Stimulated activated CD8-positive, alpha-beta memory T cell treated with anti-CD3 and anti-CD28 coated beads, Interleukin-4, amount 100 ng/mL, for 24 hours (primary cell): ENCODE results near the gene TRAF3IP1.
"Not testable (repeated sequence)": the region's sequence is repeated elsewhere in the genome, so short reads cannot be mapped to it uniquely, and the experiment has no call there.

Experiments used
- DNase-seq: peaks from one replicate; pipeline ENCODE4 v3.0.0-alpha.2; 2020; ENCODE audit warnings: low read depth

TRAF3IP1 gene

GRCh38 chr2:238313289-238313990 is 6.9 kb upstream of the TRAF3IP1 start:
- DNase-seq: no peak

- no peak for DNase-seq
These were observed 6.3 kb upstream of the TRAF3IP1 start for GRCh38 chr2:238313991-238314350.

- DNase-seq: no peak
These were observed 5.7 kb upstream of the TRAF3IP1 start for GRCh38 chr2:238314576-238314975.

- no peak for DNase-seq
These were observed 5.2 kb upstream of the TRAF3IP1 start for GRCh38 chr2:238315031-238315595.

- DNase-seq: no peak
These were observed 447 bp downstream of the TRAF3IP1 start for GRCh38 chr2:238320648-238321281.

DNA sequence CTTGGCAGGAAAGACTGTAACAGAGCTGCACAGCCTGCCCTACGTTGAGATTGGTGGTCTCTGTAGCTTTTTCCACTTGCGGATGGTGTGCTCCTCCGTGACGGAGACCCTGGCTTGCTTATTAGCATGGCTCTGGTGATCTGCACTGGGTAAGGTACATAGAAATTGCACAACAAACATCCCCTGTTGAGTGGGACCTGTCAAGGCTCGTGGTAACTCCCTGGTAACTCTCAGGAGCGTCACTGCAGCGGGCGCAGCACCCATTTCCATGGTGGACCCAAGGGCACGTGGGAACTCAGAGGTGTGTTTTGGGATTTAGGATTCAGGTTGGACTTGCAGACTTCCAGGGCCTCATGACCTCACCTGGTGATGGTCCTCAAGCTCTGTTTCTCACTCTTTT is 1.1 kb downstream of the TRAF3IP1 start:
- no peak for DNase-seq

DNA sequence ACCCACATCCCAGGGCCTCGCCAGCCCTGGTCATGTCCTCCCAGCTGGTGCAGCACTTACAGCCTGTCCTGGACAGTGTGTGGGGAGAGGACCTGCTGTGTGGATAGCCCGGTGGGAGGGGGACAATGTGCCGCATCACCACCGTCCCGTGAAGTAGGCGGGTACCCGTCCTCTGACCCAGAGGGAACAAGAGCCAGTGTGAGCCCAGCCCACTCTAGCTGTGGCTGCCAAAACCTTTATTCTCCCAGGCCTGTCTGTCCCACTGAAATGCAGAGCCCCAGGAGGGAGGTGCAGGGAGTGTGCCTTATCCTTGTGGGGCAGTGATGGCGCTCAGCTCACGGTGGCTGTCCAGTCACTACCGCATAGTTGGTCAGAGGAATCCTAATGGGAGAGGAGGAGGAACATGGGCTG is 1.7 kb downstream of the TRAF3IP1 start:
- no peak for DNase-seq

GRCh38 chr2:238324248-238324647 is 3.9 kb downstream of the TRAF3IP1 start:
- DNase-seq: not testable (repeated sequence)

DNA sequence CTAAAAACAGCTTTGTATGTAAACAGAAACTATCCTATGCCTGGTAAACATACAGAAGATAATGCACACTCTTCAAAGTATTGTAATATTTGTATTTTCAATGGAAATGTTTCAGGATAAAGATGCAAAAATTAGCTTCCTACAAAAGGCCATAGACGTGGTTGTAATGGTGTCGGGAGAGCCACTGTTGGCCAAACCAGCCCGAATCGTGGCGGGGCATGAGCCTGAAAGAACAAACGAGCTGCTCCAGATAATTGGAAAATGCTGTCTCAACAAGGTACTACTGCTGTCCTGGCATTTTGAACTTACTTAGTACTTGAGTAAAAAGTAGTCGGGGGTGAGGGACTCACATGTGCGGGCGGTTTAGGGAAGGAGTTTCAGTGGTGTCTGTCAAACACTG is 5.4 kb downstream of the TRAF3IP1 start:
- DNase-seq: no peak

DNA sequence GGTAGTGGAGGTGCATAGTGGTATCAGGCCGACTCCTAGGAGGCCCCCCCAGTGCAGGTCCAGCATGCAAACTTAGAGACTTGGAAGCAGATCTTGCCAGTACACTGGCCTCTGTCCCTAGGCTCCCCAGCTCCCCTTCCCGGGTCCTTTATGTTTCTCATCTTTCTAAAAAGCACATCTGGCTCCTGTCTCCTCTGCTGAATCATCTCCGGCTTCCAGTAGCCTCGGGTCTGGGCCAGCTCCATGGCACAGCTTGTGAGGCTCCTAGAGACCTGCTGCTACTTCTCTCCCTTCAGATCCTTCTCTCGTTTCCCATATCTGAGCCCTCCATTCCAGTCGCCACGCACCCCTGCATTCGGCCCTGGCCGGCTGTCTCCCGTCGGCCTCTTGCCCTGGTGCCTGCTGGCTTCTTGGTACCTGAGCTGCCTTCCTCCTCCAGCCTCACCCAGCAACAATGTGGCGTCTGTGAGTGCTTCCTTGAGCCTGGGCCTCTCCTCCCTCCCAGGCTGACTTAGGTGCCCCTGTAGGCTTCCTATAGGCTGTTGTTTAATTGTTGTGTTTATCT is 6.6 kb downstream of the TRAF3IP1 start:
- no peak for DNase-seq

DNA sequence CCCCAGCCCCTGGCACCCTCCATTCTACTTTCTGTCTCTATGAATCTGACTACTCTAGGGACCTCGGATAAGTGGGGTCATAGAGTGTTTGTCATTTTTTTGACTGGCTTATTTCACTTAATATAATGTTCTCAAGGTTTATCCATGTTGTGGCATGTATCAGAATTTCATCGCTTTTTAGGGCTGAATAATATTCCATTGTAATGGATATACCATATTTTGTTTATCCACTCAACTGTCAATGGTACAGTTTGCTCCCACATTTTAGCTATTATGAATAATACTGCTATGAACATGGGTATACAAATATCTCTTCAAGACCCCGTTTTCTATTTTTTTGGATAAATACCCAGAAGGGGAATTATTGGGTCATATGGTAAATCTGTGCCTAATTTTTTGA is 7.4 kb downstream of the TRAF3IP1 start:
- no peak for DNase-seq

- DNase-seq: no peak
These were observed 10.1 kb downstream of the TRAF3IP1 start for GRCh38 chr2:238330391-238330790.

DNA sequence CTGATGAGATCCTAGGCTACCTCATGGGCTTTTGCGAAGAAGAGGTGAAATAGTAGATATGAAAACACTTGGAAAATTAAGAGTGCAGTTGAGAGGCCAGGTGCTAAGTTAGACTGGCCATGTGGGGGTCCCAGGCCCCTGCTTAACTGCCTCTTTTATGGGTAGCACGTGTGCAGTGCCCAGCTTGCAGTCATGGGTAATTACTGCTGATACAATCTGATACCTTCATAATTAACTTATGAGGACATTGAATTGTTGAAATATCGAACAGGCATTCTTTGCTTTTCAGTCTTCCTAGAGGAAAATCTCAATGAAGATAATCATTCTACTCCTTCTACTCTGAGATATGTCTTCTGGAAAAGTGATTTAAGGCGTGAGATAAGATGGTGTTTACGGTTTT is 11.6 kb downstream of the TRAF3IP1 start:
- DNase-seq: no peak

- no peak for DNase-seq
These were observed 14.6 kb downstream of the TRAF3IP1 start for GRCh38 chr2:238334885-238335284.

DNA sequence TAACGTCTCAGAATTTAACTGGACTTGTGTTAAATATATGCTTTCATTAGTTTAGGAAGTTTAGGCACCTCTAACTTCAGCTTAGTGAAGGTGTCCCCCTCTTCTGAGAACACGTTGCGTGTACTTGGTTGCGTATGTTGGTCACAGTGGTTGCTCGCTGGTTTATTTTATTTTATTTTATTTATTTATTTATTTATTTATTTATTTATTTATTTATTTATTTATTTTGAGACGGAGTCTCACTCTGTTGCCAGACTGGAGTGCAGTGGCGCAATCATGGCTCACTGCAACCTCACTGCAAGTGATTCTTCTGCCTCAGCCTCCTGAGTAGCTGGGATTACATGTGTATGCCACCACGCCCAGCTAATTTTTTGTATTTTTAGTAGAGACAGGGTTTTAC is 15.3 kb downstream of the TRAF3IP1 start:
- not testable (repeated sequence) for DNase-seq

DNA sequence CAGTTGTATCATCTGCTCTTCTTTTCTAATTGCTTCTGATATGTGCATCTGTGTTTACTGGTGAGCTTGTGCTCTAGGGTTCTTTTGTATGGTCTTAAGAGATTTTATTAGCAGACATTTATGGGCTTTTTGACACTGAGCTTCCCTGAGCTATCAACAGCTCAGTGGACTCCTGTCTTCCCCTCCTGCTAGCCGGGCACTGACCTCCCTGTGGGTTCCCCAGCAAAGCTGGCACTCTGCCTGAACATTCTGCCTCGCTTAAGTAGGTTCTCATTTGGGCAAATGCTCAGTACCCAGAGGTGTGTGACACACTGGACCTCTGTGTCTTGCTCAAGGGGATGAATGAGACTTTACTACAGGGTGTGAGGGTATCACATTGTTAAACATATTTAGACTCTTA is 15.8 kb downstream of the TRAF3IP1 start:
- no peak for DNase-seq

DNA sequence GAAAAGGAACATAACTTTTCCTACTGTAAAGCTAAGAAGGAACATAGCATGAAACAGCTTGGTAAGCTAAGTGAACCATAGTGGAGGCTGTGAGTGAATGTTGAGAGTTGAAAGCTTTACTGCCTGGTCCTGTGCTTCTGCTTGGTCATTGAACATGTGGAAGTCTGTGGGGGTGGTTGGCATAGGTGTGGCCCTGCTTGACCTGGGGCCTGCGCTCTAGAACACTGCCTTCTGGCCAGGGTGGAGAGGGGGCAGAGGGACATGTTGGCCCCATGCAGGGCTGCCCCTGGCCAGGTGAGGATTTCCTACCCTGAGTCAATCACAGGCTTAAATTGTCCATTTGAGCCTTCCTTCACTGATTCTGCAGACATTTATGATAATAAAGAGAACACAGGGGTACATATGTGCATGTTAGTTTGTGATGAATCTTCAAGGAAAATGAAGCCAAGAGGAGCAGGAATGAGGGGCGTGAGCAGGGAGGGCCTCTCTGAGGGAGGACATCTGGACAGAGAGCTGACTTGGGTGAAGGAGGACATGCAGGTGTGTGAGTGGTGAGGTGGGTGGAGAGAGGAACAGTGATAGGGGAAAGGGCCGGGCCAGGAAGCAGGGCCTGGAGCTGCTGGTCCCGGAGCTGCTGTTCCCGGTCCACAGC is 16.6 kb downstream of the TRAF3IP1 start:
- no peak for DNase-seq

DNA sequence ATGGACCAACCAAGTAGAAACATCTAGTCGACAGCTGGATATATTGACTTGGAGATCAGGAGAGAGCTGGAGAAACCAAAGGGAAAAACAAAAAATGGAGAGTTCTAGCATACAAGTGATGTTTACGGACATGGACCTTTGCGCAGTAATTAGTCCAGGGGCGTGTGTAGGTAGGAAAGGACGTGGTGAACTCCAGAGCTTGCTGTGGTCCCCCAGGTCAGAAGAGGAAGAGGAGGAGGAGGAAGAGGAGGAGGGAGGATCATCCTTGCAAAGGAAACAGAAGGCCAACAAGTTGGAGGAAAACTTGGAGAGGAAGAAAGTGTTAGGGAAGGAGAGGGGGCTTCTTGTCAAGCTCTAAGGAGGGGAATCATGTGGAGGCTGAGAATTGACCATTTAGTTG is 17.5 kb downstream of the TRAF3IP1 start:
- DNase-seq: no peak

- DNase-seq: no peak
These were observed 18.5 kb downstream of the TRAF3IP1 start for GRCh38 chr2:238338710-238339394.

DNA sequence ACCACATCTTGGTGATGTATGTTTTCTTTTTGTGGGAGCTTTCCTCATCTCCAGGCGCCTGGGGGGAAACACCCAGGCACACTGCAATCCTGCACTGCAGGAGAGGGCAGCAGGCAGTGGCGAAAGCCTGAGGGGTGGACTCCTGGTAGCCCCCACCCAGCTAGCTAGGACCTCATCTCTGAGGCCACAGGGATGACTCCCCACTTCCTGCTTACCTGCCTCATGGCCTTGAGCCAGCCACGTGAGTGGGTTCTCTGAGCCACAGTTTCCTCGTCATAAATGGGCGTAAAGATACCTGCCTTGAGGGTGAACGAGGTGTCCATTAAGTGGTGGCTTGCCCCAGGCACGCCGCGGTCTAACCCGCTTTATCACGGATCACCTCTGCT is 19.1 kb downstream of the TRAF3IP1 start:
- DNase-seq: no peak

- no peak for DNase-seq
These were observed 19.5 kb downstream of the TRAF3IP1 start for GRCh38 chr2:238339814-238340213.

GRCh38 chr2:238341536-238341935 is 21.2 kb downstream of the TRAF3IP1 start:
- DNase-seq: no peak
